ENCODE data around the gene C17orf58.
A peak's percentile ranks its signal among the peaks of the same experiment; 100 is the strongest.
"Not testable (repeated sequence)": the region's sequence is repeated elsewhere in the genome, so short reads cannot be mapped to it uniquely, and the experiment has no call there.

Gene C17orf58

GRCh38 chr17:67999291-67999911, 3.1 kb upstream of the C17orf58 start:
- no peak for DNase-seq (ENCODE audit: low read depth)

GRCh38 chr17:67998466-67998865, 2.2 kb upstream of the C17orf58 start:
- DNase-seq (ENCODE audit: low read depth): no peak

- DNase-seq (ENCODE audit: low read depth): no peak
Observed at GRCh38 chr17:67995570-67996263, 552 bp downstream of the C17orf58 start.

- no peak for DNase-seq (ENCODE audit: low read depth)
Observed at GRCh38 chr17:67994817-67995569, 1.3 kb downstream of the C17orf58 start.

DNA sequence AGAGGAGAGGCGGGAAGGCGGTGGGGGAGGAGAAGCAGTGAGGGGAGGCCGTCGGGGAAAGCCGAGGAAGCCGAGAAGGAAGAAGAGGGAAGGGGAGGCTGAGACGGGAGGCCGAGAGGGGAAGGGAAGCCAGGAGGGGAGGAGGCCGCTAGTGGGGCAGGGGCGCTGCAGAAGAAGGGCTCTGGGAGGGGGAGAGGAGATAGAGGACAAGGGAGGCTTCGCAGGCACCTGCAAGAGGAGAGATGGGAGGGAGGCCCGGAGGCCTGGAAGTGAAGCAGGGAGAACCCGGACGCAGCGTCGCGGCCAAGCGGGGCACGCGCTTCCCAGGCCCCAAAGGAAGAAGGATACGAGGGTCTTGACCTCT, 2.3 kb downstream of the C17orf58 start:
- DNase-seq (ENCODE audit: low read depth): no peak

GRCh38 chr17:67993153-67993997, 2.9 kb downstream of the C17orf58 start:
- DNase-seq (ENCODE audit: low read depth): peak; percentile 41

DNA sequence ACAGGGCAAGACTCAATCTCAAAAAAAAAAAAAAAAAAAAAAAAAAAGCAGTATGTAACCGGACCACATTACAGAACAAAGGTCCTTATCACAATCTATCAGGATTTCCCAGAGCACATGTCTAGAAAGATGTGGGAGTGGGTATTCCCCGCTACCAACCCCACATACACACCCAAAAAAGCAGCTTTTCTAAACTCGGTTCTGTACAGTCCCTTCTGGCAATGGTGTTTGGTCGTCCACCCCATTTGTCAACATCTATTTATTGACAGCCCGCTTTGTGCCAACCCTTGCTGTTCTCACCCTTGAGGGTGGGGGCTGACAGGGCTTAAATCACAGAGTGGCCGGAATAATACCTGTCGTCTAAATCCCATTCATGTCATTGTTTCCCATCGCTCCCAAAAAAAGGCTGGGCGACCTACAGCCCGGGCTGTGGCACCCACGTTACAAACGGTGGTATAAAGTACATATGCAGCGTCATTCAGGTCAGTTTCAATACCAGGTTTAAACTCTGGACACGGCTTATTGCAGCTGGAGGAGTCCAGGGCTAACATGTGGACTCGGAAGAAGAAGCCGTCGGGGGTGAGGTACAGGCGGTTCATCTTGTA, 3.6 kb downstream of the C17orf58 start:
- DNase-seq (ENCODE audit: low read depth): no peak

GRCh38 chr17:67990909-67991308, 5.4 kb downstream of the C17orf58 start:
- DNase-seq (ENCODE audit: low read depth): no peak

- DNase-seq (ENCODE audit: low read depth): no peak
Observed at GRCh38 chr17:67983383-67983688, 12.9 kb downstream of the C17orf58 start.

DNA sequence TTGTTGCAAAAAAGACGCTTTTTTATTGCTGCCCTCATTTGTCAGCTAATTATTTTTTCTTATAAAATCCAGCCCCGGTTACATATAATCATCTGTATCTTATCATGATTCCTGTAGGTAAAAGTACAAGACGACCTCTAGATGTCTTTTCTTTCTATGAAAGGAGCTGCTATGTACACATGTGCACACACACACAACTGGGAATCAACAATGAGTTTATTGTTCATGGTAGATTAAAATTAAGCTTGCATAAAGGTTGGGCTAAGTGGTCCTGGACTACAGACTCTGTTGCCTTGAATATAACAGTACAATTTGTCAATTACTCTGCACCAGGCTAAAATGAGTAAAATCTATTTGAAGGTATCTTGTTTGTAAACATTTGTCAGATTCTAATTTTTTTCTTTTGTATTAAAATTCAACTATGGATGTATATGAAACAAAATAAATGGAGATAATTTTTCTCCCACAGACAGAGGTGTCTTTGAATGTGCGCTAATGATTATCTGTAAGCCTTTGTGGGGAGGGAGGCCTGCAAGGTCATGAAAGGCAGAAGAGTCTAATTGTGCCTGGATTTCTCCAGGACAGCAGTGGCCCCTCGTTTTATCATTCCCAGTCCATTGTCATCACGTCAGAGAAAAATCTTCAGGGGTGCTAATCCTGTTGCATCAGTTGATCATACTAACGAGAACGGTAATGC, 13.4 kb downstream of the C17orf58 start:
- no peak for DNase-seq (ENCODE audit: low read depth)

DNA sequence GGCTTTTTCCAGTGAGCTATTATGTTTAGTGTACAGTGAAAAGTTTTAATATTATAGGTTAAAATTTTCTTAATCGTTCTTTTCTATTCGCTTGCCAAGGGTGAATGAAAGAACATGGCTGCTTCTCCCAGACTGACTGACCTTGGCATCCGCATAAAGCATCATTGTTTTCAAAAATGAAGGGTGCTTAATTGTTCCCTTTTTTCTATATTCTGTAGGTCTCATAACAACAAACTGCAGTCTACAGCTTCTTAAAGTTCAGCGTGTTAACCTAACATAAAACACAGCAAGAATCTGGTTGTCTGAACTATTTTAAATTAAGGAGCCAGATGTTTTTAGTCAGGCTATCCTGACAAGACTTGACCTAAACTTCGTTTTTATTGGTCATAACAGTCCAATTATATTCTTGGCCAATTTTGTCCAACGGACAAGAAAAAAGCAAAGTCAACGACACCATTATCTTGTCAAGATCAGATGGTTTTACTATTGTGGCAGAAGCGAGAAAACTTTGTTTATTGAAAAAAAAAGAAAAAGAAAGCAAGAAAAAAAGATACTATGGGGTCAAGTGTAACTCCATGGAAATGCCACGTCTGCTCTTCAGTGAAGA, 14.1 kb downstream of the C17orf58 start:
- no peak for DNase-seq (ENCODE audit: low read depth)

- not testable (repeated sequence) for DNase-seq (ENCODE audit: low read depth)
Observed at GRCh38 chr17:67980883-67981282, 15.4 kb downstream of the C17orf58 start.

DNA sequence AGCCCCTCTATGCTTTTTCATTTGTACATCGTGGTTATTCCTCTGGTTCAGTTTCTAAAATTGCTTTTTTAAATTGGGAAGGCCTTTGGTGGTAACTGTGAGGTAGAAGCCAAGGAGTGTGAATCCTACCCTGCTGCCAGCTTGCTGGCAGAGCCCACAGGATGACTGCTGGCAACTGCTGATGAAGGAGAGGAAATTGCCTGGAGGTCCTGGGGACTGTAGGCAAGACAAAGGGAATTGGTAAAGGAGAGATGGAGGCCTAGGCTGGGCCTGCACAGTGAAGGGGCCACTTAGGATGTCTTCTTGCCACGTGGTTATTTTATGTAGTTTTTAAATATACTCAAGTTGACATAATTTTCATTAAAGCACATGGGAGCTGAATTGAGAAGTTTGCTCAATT, 15.8 kb downstream of the C17orf58 start:
- no peak for DNase-seq (ENCODE audit: low read depth)

DNA sequence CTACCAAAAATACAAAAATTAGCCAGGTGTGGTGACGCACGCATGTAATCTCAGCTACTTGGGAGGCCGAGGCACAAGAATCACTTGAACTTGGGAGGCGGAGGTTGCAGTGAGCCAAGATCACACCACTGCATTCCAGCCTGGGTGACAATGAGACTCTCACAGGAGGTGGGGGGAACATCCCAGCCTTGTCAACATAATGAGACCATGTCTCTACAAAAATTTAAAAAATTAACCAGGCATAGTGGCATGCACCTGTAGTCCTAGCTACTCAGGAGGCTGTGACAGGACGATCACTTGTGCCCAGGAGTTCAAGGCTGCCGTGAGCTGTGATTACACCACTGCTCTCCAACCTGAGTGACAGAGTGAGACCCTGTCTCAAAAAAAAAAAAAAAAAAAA, 20.0 kb downstream of the C17orf58 start:
- not testable (repeated sequence) for DNase-seq (ENCODE audit: low read depth)

- DNase-seq (ENCODE audit: low read depth): no peak
Observed at GRCh38 chr17:67974598-67975066, 21.6 kb downstream of the C17orf58 start.

DNA sequence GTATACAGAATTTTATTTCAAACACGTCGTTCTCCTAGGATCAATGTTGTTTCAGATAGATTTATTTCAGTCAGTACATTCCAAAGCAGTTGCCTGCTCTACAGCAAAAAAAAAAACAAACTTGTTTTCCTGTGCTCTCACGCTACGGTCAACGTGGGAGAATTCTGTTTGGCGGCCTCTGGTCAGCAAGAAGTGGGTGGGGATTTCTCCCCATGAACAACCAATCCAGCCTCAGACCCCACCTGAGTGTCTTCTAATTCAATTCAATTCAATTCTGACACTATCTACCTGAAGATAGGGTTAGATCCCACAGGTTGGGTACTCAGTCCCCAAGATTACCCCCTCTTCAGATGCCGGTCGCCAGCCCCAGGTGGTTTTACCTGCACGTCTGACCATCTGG, 22.1 kb downstream of the C17orf58 start:
- no peak for DNase-seq (ENCODE audit: low read depth)

GRCh38 chr17:67970783-67971182, 25.5 kb downstream of the C17orf58 start:
- no peak for DNase-seq (ENCODE audit: low read depth)

DNA sequence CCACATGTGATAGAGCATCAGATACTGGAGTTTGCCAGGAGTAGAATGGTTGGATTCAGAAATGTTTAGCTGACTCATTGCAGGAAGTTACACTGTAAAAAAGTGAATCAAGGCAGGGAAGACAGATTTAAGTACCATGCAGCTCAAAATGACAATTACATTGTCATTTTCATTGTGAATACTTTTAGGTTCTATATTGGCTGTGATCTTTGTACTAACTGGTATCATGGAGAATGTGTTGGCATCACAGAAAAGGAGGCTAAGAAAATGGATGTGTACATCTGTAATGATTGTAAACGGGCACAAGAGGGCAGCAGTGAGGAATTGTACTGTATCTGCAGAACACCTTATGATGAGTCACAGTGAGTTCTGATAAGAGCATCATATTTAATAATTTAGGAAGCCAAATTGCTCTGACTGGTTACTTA, 33.1 kb downstream of the C17orf58 start:
- DNase-seq (ENCODE audit: low read depth): peak; percentile 71

- not testable (repeated sequence) for DNase-seq (ENCODE audit: low read depth)
Observed at GRCh38 chr17:67962156-67962555, 34.1 kb downstream of the C17orf58 start.

DNA sequence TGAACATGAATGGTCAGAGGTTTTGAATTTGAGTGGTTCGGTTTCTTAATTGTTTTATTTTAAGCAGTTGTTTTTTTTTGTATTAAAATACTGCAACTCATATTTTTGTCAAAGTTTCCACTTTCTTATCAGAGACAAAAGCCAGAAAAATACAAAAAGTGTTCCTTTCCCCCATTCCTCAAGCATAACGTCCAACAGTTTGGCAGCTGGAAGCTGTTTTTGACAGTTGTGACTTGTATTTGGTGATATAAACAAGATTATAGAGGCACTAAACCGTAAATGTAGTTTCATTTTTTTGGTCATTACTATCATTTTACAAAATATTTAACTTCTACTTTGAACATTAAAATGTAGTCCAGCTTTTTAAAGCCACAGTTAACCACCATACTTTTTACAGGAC, 36.0 kb downstream of the C17orf58 start:
- DNase-seq (ENCODE audit: low read depth): not testable (repeated sequence)

DNA sequence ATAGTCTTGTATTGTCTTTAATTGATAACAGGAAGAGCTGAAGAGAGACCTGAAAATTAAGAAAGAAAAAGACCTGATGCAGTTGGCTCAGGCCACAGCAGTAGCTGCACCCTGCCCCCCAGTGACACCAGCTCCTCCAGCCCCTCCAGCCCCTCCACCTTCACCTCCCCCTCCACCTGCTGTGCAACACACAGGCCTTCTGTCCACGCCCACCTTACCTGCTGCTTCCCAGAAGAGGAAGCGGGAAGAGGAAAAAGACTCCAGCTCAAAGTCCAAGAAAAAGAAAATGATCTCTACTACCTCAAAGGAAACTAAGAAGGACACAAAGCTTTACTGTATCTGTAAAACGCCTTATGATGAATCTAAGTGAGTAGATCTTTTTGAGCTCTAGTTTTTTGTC, 36.8 kb downstream of the C17orf58 start:
- DNase-seq (ENCODE audit: low read depth): no peak

Measured in stimulated activated CD8-positive, alpha-beta memory T cell treated with anti-CD3 and anti-CD28 coated beads, Interleukin-12 subunit alpha, Interleukin-12 subunit beta, amount 100 ng/mL, for 1 hour (primary cell).